GM23338 (cell line): ENCODE measurements around the gene JMJD1C.

Experiments
- CTCF ChIP-seq, 2 experiments: fragments of 200-600 bp in 1 of 2; sonication (generic) in 1 of 2; conservative IDR thresholded peaks; 2 replicates each; pipeline versions ENCODE4 v1.5.1 to v1.6.1; 2016 to 2017; ENCODE audit warnings: antibody characterized with exemption in 2 of 2, low read depth in 2 of 2, mild to moderate bottlenecking in 2 of 2, moderate library complexity in 1 of 2
- EZH2 ChIP-seq: fragments of 200-600 bp; sonication (generic); IDR thresholded peaks from one replicate; pipeline ENCODE4 v1.8.0; 2017; ENCODE audit warnings: antibody characterized with exemption, mild to moderate bottlenecking, low read depth; ENCODE audit not compliant: unreplicated experiment
- JUNB ChIP-seq: IDR thresholded peaks from one replicate; pipeline ENCODE4 v1.6.1; 2016; ENCODE audit warnings: antibody characterized with exemption; ENCODE audit not compliant: unreplicated experiment
- ZNF114 ChIP-seq: fragments of 250-450 bp; sonication (Bioruptor Pico); IDR thresholded peaks from 2 replicates; pipeline ENCODE4 v1.5.0; 2020; ENCODE audit warnings: mild to moderate bottlenecking, moderate library complexity
- ZNF331 ChIP-seq: fragments of 250-450 bp; sonication (Bioruptor Pico); IDR thresholded peaks from 2 replicates; pipeline ENCODE4 v1.5.0; 2020; ENCODE audit warnings: low read depth, mild to moderate bottlenecking, moderate library complexity

- TF ChIP-seq CTCF (conservative IDR thresholded peaks at IDR 0.05; ENCODE audit: low read depth in 2 of 2) (no peak), ZNF114 (CRISPR knock-in tag) (no peak), ZNF331 (no peak), EZH2 (no peak), JUNB (no peak)
These were observed 167.8 kb downstream of the JMJD1C start for GRCh38 chr10:63297941-63298340.
